Activated naive CD4-positive, alpha-beta T cell treated with anti-CD3 and anti-CD28 coated beads, Interleukin-2, amount 50 U/mL, for 72 hours (primary cell): Measurements from ENCODE around the gene TYK2. TPM values are rescaled to one million over a fixed set of nuclear protein-coding genes. Genes with fewer than 3 reads are reported as not detected.
"Not testable (repeated sequence)": the region's sequence is repeated elsewhere in the genome, so short reads cannot be mapped to it uniquely, and the experiment has no call there.

Experiments
- ATAC-seq, 2 donors: fragments of 150-1000 bp; cut with Tn5 transposase; 2 replicates each; pipeline ENCODE4 v1.10.0; 2021; ENCODE audit warnings: mild to moderate bottlenecking in 2 of 2, moderate library complexity in 2 of 2
- DNase-seq, 2 donors: peaks; one replicate each; pipeline ENCODE4 v3.0.0; 2021 to 2022; ENCODE audit warnings: low spot score in 2 of 2
- H3K27ac Mint-ChIP-seq, 2 donors: one replicate each; pipeline ENCODE4 v1.8.0; 2022; ENCODE audit warnings: mild to moderate bottlenecking in 2 of 2, mixed read lengths in 2 of 2
- H3K36me3 Mint-ChIP-seq, 2 donors: one replicate each; pipeline ENCODE4 v1.8.0; 2022; ENCODE audit warnings: mixed read lengths in 2 of 2
- H3K9me3 Mint-ChIP-seq, 2 donors: one replicate each; pipeline ENCODE4 v1.8.0; 2022; ENCODE audit warnings: mixed read lengths in 2 of 2
- total RNA-seq, 2 donors: library from RNA; stranded (reverse); gene quantifications; one replicate each; pipeline ENCODE4 v1.2.3, GENCODE V29; 2022

The TYK2 gene
- total RNA-seq, 2 donors from 2014 or later: 164 to 232 TPM

GRCh38 chr19:10364644-10365043 is 15.7 kb downstream of the TYK2 start:
- ATAC-seq (no peak), DNase-seq (no peak)
- no peak overlapping the region for H3K27ac Mint-ChIP-seq
- peaks cover 7 to 8% of the 10 kb centered on the region in 2 donors for H3K36me3 Mint-ChIP-seq
- no peaks in the 10 kb centered on the region for H3K9me3 Mint-ChIP-seq

GRCh38 chr19:10363789-10364281 is 16.5 kb downstream of the TYK2 start:
- no peak overlapping the region for H3K27ac Mint-ChIP-seq
- H3K9me3 Mint-ChIP-seq: no peaks in the 10 kb centered on the region
- no peak for DNase-seq
- peak; percentile 24 to 38 for ATAC-seq
- no peaks in the 10 kb centered on the region for H3K36me3 Mint-ChIP-seq

GRCh38 chr19:10362259-10362658 is 18.1 kb downstream of the TYK2 start:
- no peak overlapping the region for H3K27ac Mint-ChIP-seq
- H3K9me3 Mint-ChIP-seq: no peaks in the 10 kb centered on the region
- no peaks in the 10 kb centered on the region for H3K36me3 Mint-ChIP-seq
- ATAC-seq: no peak
- DNase-seq: no peak

DNA sequence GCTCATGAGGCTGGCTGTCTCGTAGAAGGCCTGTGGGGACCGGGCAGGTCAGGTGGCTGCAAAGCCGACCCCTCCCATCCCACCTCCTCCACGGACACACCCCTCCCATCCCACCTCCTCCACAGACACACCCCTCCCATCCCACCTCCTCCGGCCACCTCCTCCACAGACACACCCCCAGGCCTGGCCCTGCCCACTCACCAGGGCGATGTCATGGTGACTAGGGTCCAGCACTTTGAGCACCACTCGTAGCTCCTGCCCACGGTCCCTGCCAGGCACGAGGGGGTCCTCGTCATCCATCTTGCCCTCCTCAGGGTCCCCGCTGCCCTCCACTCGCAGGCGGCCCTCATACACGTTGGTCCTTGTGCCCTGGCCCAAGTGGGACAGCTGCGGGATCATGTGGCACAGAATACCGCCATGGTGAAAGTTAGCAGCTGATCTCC is 18.8 kb downstream of the TYK2 start:
- no peaks in the 10 kb centered on the region for H3K36me3 Mint-ChIP-seq
- ATAC-seq: no peak
- H3K27ac Mint-ChIP-seq: no peak overlapping the region
- no peak for DNase-seq
- H3K9me3 Mint-ChIP-seq: no peaks in the 10 kb centered on the region

GRCh38 chr19:10356431-10356830 is 23.9 kb downstream of the TYK2 start:
- ATAC-seq (no peak), DNase-seq (no peak)
- no peak overlapping the region for H3K27ac Mint-ChIP-seq
- H3K9me3 Mint-ChIP-seq: no peaks in the 10 kb centered on the region
- peaks cover 7 to 15% of the 10 kb centered on the region in 2 donors for H3K36me3 Mint-ChIP-seq

GRCh38 chr19:10353793-10354391 is 26.5 kb downstream of the TYK2 start:
- peak overlapping the region in 1 of 2 donors; percentile 89 for H3K27ac Mint-ChIP-seq
- DNase-seq (peak in 1 of 2 donors; percentile 58), ATAC-seq (peak in 1 of 2 donors; percentile 62)
- peaks cover 7 to 15% of the 10 kb centered on the region in 2 donors for H3K36me3 Mint-ChIP-seq
- no peaks in the 10 kb centered on the region for H3K9me3 Mint-ChIP-seq

DNA sequence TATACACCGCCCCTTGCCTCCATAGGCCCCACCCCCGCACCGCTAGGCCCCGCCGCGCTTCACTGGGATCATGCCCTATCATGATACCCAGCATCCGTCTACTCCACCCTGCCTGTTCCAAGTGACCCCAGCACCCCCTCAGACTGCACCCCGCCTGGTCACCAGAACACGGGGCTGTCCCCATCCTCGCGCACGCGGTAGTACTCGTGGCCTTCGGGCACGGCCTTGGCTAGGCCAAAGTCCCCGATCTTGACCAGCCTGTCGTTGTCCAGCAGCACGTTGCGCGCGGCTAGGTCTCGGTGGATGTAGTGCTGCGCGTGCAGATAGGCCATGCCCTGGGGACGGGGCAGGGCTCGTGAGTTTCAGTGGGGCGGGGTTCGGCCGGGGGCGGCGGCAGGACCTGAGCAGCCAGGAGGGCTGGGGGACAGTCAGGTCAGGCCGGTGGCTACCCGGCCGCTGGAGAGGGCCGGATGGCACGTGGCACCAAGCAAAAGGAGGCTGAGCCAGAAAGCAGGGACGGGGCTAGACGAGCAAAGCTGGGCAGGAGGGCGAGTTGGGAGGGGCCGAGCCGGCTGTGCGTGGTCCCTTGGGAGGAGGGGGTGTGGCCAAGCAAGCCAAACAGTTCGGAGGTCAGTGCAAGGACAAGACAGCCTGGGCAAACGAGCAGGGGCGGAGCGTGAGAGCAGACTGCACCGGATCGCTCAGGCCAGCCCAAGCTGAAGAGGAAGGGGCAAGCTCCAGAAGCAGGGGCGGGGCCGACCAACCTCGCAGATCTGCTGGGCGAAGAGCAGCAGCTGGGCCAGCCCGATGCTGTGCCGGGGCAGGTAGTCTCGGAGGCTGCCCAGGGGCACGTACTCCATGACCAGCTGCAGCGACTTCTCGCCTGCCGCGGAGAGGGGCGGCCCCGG is 27.4 kb downstream of the TYK2 start:
- ATAC-seq (peak in 1 of 2 donors; percentile 11), DNase-seq (no peak)
- H3K27ac Mint-ChIP-seq: no peak overlapping the region
- peaks cover 7 to 15% of the 10 kb centered on the region in 2 donors for H3K36me3 Mint-ChIP-seq
- no peaks in the 10 kb centered on the region for H3K9me3 Mint-ChIP-seq

DNA sequence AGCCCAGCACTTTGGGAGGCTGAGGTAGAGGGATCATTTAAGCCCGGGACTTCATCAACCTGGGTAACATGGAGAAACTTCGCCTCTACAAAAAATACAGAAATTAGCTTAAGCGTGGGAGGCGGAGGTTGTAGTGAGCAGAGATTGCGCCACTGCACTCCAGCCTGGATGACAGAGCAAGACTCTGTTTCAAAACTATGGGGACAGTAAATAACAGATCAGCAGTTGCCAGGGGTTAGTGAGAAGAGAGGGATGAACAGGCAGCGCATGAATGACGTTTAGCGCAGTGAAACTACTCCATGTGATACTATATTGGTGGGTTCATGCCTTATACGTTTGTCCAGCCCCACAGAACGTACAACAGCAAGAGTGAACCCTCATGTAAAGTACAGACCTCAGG is 33.9 kb downstream of the TYK2 start:
- no peak for DNase-seq
- ATAC-seq: no peak

GRCh38 chr19:10344780-10345179 is 35.6 kb downstream of the TYK2 start:
- Mint-ChIP-seq H3K36me3 (no peaks in the 10 kb centered on the region), H3K27ac (no peak overlapping the region), H3K9me3 (no peaks in the 10 kb centered on the region)
- DNase-seq: no peak
- no peak for ATAC-seq

More for the DNA sequence above, 33.9 kb downstream of the TYK2 start:
- no peak overlapping the region for H3K27ac Mint-ChIP-seq
- H3K9me3 Mint-ChIP-seq: no peaks in the 10 kb centered on the region
- no peaks in the 10 kb centered on the region for H3K36me3 Mint-ChIP-seq

DNA sequence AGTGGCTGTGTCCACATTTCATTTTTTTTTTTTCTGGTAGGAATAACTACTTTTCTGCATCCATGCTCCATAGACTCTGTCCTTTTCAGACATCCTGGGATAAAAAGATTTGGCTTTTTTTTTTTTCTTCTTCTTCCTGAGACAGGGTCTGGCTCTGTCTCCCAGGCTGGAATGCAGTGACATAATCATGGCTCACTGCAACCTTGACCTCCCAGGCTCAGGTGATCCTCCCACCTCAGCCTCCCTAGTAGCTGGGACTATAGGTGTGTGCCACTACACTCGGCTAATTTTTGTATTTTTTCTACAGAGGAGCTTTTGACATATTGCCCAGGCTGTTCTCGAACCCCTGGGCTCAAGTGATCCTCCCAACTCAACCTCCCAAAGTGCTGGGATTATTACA is 36.9 kb downstream of the TYK2 start:
- Mint-ChIP-seq H3K9me3 (no peaks in the 10 kb centered on the region), H3K27ac (no peak overlapping the region), H3K36me3 (no peaks in the 10 kb centered on the region)
- ATAC-seq (no peak), DNase-seq (no peak)

DNA sequence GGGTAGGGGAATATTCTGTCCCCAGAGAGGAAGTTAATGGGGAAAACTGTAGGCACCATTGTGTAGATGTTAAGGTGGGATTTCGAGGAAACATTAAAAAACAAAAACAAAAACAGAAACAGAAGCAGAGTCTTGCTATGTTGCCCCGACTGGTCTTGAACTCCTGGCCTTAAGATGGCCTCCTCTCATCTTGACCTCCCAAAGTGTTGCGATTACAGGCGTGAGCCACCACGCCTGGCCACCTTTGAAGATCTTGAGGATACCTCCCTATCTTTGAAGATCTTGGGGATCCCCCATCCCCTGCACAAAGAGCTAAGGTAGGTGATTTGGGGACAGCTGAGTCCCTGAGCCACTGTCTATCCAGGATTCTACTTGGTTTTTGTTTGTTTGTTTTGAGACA is 40.4 kb downstream of the TYK2 start:
- Mint-ChIP-seq H3K27ac (peak overlapping the region; percentile 82 to 90), H3K36me3 (no peaks in the 10 kb centered on the region), H3K9me3 (no peaks in the 10 kb centered on the region)
- ATAC-seq (peak in 1 of 2 donors; percentile 33), DNase-seq (no peak)

GRCh38 chr19:10339380-10339960 is 40.9 kb downstream of the TYK2 start, which contains the start of gene ICAM3:
TSS of gene ICAM3 (minus strand) at chr19:10339624. CDS start at chr19:10339614, 10 bp downstream.
- peak; percentile 87 to 94 for ATAC-seq
- peak within 1 kb of the TSS; percentile 82 to 90 for H3K27ac Mint-ChIP-seq

DNA sequence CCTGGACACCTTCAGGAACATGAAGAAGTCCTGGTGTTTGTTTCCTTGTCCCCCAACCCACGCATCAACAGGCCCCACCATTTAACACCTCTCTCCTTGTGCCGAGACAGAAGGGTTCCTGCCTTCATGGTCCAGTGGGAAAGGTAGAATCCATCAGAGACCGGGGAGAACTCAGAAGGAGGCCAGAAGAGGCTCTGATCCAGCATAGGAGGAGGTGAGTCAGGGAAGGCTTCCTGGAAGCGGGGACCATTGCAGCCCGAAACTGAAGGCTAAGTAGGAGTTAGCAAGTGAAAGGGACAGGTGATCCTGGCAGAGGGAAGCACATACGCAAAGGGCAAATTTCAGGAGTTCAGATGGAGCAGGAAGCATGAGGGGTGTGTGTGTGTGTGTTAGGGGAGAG is 41.4 kb downstream of the TYK2 start:
- Mint-ChIP-seq H3K9me3 (no peaks in the 10 kb centered on the region), H3K27ac (peak overlapping the region; percentile 82 to 90), H3K36me3 (peaks cover 6% of the 10 kb centered on the region in 2 donors)
- peak; percentile 29 to 50 for ATAC-seq
- DNase-seq: no peak

More at GRCh38 chr19:10339380-10339960, 40.9 kb downstream of the TYK2 start, which contains the start of gene ICAM3:
- peak; percentile 71 to 87 for DNase-seq
- Mint-ChIP-seq H3K36me3 (peaks cover under 1% of the 10 kb centered on the region in 2 donors), H3K9me3 (no peaks in the 10 kb centered on the region)

DNA sequence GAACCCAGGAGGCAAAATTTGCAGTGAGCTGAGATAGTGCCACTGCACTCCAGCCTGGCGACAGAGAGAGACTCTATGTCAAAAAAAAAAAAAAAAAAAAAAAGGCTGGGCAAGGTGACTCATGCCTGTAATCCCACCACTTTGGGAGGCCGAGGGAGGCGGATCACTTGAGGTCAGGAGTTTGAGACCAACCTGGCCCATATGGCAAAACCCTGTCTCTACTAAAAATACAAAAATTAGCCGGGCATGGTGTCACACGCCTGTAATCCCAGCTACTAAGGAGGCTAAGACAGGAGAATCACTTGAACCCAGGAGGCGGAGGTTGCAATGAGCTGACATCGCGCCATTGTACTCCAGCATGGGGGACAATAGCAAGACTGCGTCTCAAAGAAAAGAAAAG is 43.6 kb downstream of the TYK2 start:
- not testable (repeated sequence) for H3K9me3 Mint-ChIP-seq, DNase-seq, ATAC-seq, H3K27ac Mint-ChIP-seq
- peaks cover 19 to 24% of the 10 kb centered on the region in 2 donors for H3K36me3 Mint-ChIP-seq

GRCh38 chr19:10335352-10335985 is 44.9 kb downstream of the TYK2 start:
- ATAC-seq (no peak), DNase-seq (no peak)
- Mint-ChIP-seq H3K27ac (no peak overlapping the region), H3K9me3 (no peaks in the 10 kb centered on the region), H3K36me3 (peaks cover 20 to 24% of the 10 kb centered on the region in 2 donors)

DNA sequence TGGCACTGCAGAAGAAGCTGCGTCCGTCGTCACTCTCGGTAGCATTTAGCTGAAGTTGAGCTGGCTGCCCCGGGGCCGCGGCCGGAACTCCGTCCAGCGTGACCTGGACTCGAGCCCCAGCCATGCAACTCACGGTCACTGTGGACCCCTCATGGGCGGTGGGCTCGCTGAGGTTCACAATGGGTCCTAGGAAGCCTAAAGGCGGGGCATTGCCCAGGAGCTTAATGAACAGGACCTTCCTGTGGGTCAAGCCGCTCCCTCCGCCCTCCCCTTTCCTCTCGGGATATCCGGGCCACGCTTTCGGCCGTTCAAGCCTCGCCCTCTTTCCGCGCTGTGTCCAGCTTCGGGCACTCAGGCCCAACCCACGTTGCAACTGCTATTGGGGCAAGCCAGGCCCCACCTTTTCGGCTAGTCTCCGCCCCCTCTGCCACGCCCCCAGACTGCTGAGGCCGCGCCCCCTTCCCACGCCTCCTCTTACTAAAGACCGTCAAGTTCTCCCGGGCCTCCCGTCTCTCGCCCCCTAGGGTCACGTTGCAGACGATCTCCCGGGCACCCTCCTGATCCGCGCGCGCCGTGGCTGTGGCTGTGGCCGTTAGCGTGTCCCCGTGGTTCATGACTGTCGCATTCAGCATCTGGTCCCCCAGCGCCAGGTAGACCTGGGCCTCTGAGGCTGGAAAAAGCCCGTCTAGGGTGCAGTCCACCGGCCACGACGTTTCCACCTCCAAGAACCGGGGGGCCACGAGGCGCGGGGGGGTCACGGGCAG is 45.6 kb downstream of the TYK2 start:
- no peak overlapping the region for H3K27ac Mint-ChIP-seq
- no peaks in the 10 kb centered on the region for H3K9me3 Mint-ChIP-seq
- peaks cover 27 to 30% of the 10 kb centered on the region in 2 donors for H3K36me3 Mint-ChIP-seq
- ATAC-seq (no peak), DNase-seq (peak in 1 of 2 donors; percentile 75)
